CD1c-positive myeloid dendritic cell (primary cell): Measurements from ENCODE around the gene DHRS12.
A peak's percentile ranks its signal among the peaks of the same experiment; 100 is the strongest.

Experiments
- DNase-seq: peaks from one replicate; pipeline ENCODE4 v3.0.0-alpha.2; 2016; ENCODE audit errors: extremely low spot score

Gene DHRS12

GRCh38 chr13:51803422-51804294 is at the start of gene DHRS12:
DHRS12 (minus strand) TSS chr13:51804163; CDS start chr13:51799659, 4,504 bp downstream.
- peak; percentile 95 for DNase-seq

DNA sequence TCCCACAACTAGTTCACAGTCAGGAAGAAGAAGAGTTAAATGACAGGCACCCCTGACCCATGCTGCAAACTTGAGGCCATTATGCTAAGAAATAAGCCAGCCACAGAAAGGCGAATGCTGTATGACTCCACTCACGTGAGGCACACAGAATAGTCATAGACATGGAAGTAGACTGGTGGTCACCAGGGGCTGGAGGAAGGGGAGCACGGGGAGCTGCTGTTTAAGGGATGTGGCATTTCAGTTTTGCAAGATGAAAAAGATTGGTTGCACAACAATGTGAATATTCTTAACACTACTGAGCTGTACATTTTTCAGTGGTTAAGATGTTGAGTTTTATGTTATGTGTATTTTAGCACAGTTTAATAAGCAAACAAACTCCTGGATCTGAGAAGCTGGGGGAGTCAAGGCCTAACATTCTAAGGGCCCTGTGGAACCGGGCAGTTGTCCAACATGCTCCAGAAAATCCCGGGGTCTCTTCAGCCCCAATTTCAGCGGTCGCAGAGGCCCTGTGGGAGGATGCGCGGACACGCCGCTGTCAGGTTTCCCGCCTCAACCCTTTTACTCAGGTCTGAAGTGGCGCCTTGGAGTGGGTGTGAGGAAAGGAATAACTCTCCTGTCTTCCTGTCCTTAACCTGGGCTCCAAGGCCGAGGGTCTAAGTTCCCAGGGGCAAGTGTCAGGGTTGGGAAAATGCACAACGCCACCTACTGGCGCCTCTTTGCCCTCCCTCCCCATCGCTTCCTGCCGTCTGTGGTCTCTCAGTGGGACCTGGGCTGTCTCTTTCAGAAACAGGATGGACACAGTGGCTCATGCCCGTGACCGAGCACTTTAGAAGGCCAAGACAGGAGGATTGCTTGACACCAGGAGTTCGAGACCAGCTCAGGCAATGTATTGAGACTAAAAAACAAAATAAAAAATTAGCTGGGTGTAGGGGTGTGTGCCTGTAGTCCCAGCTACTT is 45.5 kb upstream of the DHRS12 start:
- DNase-seq, result peak; percentile 24

GRCh38 chr13:51848674-51849073 is 44.7 kb upstream of the DHRS12 start:
- no peak for DNase-seq

DNA sequence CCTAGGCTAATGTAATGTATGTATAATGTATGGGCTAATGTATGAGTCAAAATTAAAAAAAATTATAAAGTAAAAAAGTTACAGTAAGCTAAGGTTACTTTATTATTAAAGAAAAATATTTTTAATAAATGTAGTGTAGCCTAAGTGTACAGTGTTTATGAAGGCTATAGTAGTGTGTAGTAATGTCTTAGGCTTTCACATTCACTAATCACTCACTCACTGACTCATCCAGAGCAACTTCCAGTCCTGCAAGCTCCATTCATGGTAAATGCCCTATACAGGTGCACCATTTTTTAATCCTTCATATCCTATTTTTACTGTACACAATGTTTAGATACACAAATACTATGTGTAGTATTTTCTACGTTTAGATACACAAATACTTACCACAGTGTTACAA is 42.8 kb upstream of the DHRS12 start:
- DNase-seq, result no peak

DNA sequence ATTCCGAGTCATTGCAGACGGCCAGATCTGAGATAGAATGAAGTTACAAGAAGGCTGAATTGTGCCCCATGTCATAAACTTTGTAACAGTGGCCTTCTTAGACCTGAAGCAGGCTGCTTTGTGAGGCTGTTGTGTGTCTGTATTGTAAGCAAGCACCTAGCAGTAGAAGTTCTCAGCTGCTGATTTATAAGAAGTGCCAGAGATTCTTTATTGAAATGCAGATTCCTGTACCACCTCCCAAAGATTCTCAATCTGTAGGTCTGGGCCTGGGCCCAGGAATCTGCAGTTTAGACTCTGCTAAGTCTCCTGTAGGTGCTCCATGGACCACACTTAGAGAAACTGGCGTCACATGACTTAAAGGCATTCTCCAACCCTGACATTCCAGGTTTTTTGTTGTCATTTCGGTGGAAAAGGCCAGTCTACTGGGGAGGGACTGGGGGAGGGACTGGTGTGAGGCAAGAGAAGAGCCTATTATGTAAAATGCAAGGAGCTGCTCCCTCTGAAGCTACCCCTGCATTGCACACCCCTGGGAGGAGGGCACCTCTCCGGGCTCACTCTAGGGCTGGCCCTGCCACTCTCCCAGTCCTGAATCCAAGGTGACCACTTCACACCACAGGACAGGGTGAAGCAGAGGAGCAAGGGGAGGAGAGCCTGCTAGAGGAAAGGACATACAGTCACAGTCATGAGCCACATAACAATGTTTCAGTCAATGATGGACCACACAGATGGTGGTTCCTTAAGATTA is 41.8 kb upstream of the DHRS12 start:
- DNase-seq, result no peak

GRCh38 chr13:51844862-51845573 is 41.1 kb upstream of the DHRS12 start, which contains the start of gene TMEM272:
TMEM272 (minus strand) TSS chr13:51845177; CDS start chr13:51838530, 6,647 bp downstream.
- peak; percentile 61 for DNase-seq

DNA sequence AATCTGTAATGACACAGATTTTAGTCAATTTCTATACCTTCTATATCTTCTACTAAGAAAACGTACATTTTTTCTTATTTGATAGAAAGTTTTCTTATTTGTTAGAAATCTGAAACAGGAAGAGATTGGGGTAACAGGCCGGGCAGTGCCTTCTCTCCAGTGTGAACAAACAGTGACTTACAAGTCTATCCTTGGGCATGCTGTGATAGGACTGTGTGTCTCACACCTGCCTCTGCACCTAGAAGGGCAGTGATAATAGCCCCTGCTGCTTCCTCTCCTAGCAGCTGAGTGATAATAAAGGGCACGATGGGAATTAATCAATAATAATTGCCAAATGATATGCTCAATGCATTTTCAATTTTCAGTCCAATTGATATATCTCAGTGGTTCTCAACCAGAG is 39.6 kb upstream of the DHRS12 start:
- DNase-seq, result no peak

- no peak for DNase-seq
These were observed 37.8 kb upstream of the DHRS12 start for GRCh38 chr13:51841732-51842131.

GRCh38 chr13:51840917-51841316 is 37.0 kb upstream of the DHRS12 start:
- DNase-seq, result no peak

GRCh38 chr13:51839711-51840540 is 36.0 kb upstream of the DHRS12 start:
- DNase-seq, result no peak

- no peak for DNase-seq
These were observed 34.4 kb upstream of the DHRS12 start for GRCh38 chr13:51838240-51838846.

GRCh38 chr13:51837016-51837415 is 33.1 kb upstream of the DHRS12 start:
- DNase-seq, result no peak

DNA sequence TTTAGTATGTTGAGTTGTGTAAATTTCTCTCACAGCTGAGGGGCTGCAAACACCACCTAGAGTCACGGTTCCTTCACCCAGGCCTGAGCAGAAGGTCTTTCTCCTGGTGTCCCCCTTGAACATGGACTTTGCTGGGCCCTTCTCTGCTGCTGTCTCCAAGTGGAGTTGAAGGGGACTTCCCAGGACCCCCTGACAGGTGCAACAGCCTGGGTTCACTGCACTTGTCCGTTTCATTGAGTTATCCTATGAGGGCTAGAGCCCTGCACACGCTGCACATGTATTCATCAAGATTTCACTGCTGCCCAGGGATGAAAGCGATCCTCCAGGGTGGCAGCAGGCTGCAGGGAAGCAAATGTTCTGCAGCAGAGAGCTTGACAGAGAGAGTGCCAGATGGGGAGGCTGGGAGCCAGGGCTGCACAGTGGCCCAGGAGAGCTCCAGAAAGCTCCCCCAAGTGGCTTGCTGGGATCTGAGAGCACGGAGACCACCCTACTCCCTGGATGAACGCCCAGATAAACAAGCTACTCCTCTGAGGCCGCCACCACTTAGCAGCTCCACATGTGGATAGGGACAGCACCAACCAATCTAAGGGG is 30.7 kb upstream of the DHRS12 start:
- DNase-seq, result no peak

DNA sequence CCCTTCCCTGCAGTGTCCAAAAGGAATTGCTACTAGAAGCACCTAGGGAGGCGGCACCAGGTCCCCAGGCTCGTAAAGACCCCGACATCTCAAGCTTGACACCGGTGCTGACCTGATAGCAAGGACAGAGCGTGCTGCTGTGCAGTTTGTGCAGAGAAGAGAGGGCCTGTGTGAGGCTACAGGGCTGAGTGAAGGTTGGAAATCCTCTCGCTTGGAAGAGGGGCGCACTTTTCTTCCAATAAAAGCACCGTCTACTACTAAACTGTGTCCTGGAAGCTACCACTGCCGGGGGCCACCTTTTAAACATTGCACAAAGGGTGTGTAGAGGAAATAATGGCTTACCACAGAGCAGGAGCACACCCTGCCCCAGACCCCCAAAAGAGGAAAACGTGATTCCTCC is 30.0 kb upstream of the DHRS12 start:
- no peak for DNase-seq

GRCh38 chr13:51832471-51833152 is 28.6 kb upstream of the DHRS12 start:
- DNase-seq, result peak; percentile 65

- DNase-seq, result no peak
These were observed 27.6 kb upstream of the DHRS12 start for GRCh38 chr13:51831519-51831918.

DNA sequence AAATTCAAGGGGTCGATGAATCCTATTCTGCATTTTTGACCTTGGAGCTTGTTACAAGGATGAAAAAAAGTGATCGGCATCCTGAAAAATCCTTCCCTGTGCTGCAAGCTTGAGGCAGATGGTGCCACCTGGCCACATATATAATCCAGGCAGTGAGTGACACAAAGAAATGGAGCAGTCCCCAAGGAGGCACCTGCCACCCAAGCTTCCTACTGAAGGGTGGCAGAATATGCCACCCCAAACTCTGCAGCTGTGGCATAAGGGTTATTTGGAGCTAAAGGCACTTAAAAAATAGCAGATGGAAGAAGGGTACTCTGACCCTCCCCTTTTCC is 25.6 kb upstream of the DHRS12 start:
- no peak for DNase-seq

DNA sequence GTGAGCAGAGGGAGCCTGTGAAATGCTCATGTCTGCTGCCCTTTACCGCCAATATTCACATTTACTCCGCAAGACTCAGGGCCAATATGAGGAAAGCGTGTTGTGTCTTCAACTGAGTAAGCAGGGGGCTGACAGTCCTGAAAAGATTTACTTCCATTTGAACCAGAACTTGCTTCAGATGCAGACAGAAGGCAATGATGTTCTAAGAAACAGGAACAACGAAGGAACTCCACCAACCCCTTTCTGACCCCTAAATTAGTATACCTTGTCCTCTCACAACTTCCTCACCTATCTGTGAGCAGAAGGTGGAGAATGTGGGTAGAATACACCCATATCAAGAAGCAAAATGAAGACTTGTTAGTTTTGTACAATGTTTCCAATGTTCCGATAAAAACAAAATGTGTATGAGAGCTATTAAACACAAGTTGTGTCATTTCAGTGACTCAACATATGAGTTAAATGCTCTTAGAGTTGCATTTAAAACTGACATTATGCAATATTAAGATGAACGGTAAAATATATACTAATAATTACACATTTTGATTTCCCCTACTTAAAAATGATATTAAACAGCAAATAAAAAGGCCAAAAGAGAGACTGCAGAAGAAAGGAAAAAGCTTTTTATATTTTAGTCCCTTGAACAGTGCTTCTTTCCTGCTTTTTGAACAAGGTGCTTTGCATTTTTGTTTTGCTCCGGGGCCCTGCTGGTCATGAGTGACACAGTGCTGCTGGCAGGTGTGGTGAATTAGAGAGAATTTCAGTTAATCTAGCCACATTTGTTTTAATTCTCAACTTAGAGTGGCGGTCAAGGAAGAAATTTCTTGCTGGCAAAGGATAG is 25.0 kb upstream of the DHRS12 start:
- DNase-seq, result no peak
